ENCODE results near the gene SOX6. TPM values are rescaled to one million over a fixed set of nuclear protein-coding genes. Genes with fewer than 3 reads are reported as not detected.

The SOX6 gene
- total RNA-seq, 2 experiments from 2014 or later, result 0.36 TPM; not detected in 1

DNA sequence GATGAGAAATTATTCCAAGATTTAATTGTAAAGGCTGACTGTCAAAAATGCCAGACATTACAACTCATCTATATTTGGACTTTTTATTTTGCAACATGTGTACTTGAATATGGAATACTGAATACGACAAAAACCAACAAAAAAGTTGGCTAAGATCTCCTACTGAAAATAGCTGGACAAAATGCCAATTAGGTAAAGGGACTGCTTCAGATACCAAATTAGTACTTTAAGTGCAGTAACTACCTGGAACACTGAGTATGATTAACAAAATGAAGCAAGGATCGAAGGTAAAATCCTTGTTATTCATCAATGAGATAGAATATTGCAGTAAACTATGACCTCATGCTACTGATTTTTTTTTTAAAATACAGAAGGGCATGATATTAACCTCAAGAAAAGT, 173.8 kb downstream of the SOX6 start:
- ChIA-PET CTCF (no interaction called here), POLR2A (interaction anchor here (0.7 kb wide), 1 partner anchor 33 kb away, joined by 3 read pairs; no protein-coding TSS in a partner anchor)
- intact Hi-C loops (cut with micrococcal nuclease), result no loop called here
- no peaks in the 10 kb centered on the region for H3K9me3 Mint-ChIP-seq
- no peak overlapping the region for H3K27ac Mint-ChIP-seq
- DNase-seq (no peak), ATAC-seq (no peak)
- no peaks in the 10 kb centered on the region for H3K27me3 Mint-ChIP-seq
- TF ChIP-seq, protein P1, sequence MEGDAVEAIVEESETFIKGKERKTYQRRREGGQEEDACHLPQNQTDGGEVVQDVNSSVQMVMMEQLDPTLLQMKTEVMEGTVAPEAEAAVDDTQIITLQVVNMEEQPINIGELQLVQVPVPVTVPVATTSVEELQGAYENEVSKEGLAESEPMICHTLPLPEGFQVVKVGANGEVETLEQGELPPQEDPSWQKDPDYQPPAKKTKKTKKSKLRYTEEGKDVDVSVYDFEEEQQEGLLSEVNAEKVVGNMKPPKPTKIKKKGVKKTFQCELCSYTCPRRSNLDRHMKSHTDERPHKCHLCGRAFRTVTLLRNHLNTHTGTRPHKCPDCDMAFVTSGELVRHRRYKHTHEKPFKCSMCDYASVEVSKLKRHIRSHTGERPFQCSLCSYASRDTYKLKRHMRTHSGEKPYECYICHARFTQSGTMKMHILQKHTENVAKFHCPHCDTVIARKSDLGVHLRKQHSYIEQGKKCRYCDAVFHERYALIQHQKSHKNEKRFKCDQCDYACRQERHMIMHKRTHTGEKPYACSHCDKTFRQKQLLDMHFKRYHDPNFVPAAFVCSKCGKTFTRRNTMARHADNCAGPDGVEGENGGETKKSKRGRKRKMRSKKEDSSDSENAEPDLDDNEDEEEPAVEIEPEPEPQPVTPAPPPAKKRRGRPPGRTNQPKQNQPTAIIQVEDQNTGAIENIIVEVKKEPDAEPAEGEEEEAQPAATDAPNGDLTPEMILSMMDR (IDR thresholded peaks at IDR 0.05), result no peak
- no peaks in the 10 kb centered on the region for H3K4me1 Mint-ChIP-seq (ENCODE audit: low read depth)
- no peak overlapping the region for H3K4me3 Mint-ChIP-seq
- no peaks in the 10 kb centered on the region for H3K36me3 Mint-ChIP-seq (ENCODE audit: low read depth)

DNA sequence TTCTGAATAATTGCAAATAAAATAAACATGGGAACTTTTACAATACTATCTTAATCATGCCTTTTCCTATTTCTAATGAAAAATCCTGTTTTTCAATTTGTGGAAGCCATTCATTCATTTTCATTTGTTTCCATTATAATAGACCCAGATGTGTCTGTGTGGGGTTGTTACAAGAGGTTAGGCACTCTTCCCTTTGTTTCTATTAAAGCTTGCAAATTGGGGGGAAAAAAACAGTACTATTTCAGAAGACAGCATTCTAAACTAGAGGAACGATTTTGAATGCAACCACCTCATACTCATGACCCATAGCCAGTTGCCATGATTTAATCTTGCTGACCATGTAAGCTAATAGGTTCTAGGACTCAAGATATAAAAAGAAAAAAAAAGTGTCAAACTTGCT, 175.5 kb downstream of the SOX6 start:
- ChIA-PET CTCF (no interaction called here), POLR2A (no interaction called here)
- H3K4me1 Mint-ChIP-seq (ENCODE audit: low read depth), result no peaks in the 10 kb centered on the region
- H3K27me3 Mint-ChIP-seq, result no peaks in the 10 kb centered on the region
- intact Hi-C loops (cut with micrococcal nuclease), result no loop called here
- no peak for DNase-seq
- H3K9me3 Mint-ChIP-seq, result no peaks in the 10 kb centered on the region
- TF ChIP-seq, protein P1 (IDR thresholded peaks at IDR 0.05), result no peak
- no peak for ATAC-seq
- no peaks in the 10 kb centered on the region for H3K36me3 Mint-ChIP-seq (ENCODE audit: low read depth)
- no peak overlapping the region for H3K4me3 Mint-ChIP-seq
- no peak overlapping the region for H3K27ac Mint-ChIP-seq

DNA sequence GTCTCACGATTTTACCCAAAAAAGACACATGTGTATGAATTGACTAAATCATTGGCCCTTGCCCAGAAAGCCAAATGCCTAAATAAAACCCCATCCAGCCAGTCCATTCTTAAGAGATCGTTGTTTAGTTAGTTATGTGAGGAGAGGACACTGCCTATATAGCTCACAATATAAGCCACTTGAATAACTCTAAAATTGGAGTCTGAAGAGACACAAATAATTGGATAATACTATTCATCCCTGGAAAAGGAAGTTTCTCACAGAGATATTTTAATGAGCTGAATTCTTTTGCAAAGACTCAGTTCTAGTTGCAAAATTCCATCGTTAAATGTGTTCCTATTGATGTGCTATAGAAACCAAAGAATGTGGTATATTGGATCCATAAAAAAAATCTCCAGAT, 176.7 kb downstream of the SOX6 start:
- no peak overlapping the region for H3K27ac Mint-ChIP-seq
- ChIA-PET POLR2A (no interaction called here), CTCF (no interaction called here)
- TF ChIP-seq, protein P1 (IDR thresholded peaks at IDR 0.05), result no peak
- no peaks in the 10 kb centered on the region for H3K27me3 Mint-ChIP-seq
- no peaks in the 10 kb centered on the region for H3K9me3 Mint-ChIP-seq
- H3K4me1 Mint-ChIP-seq (ENCODE audit: low read depth), result no peaks in the 10 kb centered on the region
- DNase-seq (no peak), ATAC-seq (no peak)
- H3K36me3 Mint-ChIP-seq (ENCODE audit: low read depth), result no peaks in the 10 kb centered on the region
- intact Hi-C loops (cut with micrococcal nuclease), result no loop called here
- no peak overlapping the region for H3K4me3 Mint-ChIP-seq

DNA sequence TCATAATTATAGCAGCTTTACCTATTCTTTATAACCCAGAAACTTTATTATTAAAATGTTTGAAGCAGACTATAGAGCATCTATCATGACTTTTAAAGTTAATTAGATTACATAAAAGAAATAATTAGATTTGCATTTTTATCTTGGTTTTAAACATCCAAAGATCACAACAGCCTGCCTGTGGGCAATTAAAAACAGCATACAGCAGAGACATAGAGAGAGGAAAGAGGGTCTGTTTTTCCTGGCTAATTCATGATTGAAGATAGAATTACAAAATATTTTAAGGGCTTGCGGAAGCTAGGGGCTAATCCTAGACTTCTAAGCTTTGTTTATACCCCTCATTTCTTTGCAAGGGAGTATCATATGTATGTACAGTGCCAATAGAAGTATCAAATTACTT, 178.1 kb downstream of the SOX6 start:
- Mint-ChIP-seq H3K4me3 (no peak overlapping the region), H3K4me1 (ENCODE audit: low read depth) (no peaks in the 10 kb centered on the region), H3K27ac (no peak overlapping the region), H3K27me3 (no peaks in the 10 kb centered on the region), H3K36me3 (ENCODE audit: low read depth) (no peaks in the 10 kb centered on the region), H3K9me3 (no peaks in the 10 kb centered on the region)
- ChIA-PET POLR2A (no interaction called here), CTCF (no interaction called here)
- DNase-seq, result no peak
- ATAC-seq, result no peak
- intact Hi-C loops (cut with micrococcal nuclease), result no loop called here
- TF ChIP-seq, protein P1 (IDR thresholded peaks at IDR 0.05), result no peak

DNA sequence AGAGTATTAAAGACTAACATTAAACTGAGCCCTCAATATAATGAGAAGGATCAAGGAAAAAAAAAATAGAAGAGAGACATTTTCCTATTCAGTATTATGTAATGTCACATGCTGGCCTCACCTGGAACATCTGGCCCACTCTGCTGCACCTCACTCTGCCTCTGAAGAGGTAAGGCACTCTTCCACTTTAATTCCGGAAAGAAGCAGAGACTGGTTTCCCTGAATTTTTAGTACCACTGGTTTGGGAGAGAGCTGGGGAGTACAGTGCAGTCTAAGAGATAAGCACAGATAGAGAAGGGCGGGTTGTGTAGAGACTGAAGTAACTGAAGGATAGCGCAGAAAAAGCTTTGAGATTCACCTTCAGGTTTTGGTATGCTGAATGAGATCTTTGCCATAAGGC, 178.7 kb downstream of the SOX6 start:
- POLR2A ChIA-PET, result no interaction called here
- Mint-ChIP-seq H3K9me3 (no peaks in the 10 kb centered on the region), H3K27ac (no peak overlapping the region), H3K4me1 (ENCODE audit: low read depth) (no peaks in the 10 kb centered on the region), H3K4me3 (no peak overlapping the region), H3K27me3 (no peaks in the 10 kb centered on the region), H3K36me3 (ENCODE audit: low read depth) (no peaks in the 10 kb centered on the region)
- CTCF ChIA-PET, result no interaction called here
- DNase-seq (no peak), ATAC-seq (no peak)
- TF ChIP-seq, protein P1 (IDR thresholded peaks at IDR 0.05), result no peak
- intact Hi-C loops (cut with micrococcal nuclease), result no loop called here
